Measurements from ENCODE around the gene TMPRSS3.

TMPRSS3 gene

GRCh38 chr21:42369821-42370220 lies 26.0 kb downstream of the TMPRSS3 start:
- no peak for DNase-seq

DNA sequence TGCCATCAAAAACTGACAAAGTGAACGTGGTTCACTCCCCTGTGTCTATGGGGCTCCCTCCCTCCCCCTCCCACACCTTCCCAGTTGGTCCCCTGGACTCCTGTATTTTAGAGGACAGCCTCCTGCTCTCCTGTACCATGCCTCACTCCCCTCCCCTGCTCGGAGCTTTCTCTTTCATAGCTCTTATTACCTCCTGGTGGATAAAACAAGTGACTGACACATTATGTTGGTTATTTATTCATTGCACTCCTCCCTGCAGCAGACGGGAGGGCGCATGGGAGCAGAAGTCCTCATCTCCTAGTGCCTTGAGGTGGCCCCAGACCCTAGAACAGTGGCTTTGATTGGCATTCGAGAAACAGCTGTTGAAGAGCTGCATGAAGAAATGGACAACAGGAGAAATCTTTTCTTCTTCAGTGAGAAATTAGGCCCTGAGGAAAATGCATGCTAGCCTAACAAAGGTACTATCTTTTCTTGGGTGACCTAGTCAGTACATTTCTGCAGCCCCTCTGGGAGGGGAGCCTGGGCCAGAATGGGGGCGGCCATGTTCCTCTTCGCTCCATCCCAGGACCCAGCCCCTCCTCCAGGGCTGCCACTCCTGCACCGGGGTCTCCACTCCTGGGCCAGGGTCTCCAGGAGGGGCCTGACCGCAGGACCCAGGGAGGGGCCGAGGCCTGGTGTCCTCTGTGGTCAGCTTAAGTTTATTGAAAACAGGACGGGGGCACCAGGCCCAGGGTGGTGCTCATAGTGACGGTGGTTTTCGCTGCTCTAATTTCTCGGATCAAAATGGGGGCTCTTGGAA lies 28.3 kb downstream of the TMPRSS3 start:
- no peak for DNase-seq

DNA sequence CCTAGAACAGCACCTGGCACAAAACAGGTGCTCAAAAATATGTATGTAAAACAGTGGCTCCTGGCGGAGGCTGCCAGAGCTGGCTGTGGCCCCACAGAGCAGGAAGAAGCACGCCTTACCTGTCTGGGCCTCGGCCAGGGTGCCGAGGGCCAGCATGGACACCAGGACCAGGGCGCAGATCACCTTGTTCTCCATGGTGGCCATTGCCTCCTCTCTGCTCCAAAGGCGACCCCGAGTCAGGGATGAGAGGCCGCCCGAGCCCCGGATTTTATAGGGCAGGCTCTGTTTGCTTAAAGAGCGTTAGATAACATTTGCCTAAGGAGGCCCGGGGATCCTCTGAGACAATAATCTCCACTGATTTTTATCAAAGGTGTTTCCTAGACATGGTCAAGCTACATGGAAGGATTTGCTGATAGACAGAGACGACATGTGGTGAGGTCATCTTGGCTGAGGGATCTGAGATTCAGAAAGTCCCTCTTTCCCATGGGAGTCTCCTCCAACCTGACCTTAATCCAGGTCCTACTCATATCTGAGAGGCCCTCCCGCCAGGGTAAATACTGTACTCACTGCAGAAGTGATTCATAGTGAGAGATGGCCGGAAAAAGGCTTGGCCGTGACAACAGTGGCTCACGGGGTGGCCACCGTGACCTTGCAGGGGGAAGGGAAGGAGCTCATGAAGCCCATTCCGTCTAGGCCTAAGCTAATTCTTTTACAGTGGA lies 29.4 kb downstream of the TMPRSS3 start, which contains the start of gene TFF1:
Gene TFF1 (minus strand): TSS at position 244 of the 719 bp plus-strand sequence. CDS start 40 bp downstream, at position 204.
- DNase-seq = no peak

DNA sequence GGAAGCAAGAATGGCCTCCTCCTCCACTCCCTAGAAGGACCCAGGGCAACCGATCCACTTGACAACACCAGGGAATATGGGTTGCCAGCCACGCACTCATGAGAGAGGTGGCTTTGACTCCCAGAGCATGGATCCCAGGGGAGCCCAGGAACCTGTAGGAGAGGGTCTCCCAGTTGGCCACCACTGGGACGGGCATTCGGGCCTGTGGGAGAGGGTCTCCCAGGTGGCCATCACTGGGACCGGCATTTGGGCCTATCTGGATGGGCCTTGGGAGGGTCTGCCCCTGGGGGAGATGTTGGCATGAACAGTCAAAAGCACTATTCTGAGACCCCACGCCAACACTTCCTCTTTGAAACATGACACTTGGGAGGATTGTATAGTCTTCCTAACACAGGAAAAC lies 30.1 kb downstream of the TMPRSS3 start:
- no peak for DNase-seq

GRCh38 chr21:42364304-42364865 lies 31.5 kb downstream of the TMPRSS3 start:
- DNase-seq = no peak

- DNase-seq = no peak
These were observed 32.5 kb downstream of the TMPRSS3 start for GRCh38 chr21:42363312-42363711.

- no peak for DNase-seq
These were observed 33.2 kb downstream of the TMPRSS3 start for GRCh38 chr21:42362700-42363099.

DNA sequence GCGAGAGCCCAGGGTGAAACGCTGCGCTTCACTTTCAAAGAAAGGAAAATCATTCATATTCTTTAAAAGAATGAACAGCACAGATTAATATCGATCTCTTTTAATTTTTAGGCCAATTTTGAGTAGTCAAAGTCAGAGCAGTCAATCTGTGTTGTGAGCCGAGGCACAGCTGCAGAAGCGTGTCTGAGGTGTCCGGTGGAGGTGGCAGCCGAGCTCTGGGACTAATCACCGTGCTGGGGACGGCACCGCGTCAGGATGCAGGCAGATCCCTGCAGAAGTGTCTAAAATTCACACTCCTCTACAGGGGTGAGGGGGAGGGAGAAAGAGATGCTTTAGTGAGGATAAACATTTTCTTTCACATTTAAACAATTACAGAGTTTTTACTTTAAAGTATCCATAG lies 33.7 kb downstream of the TMPRSS3 start:
- DNase-seq = no peak

DNA sequence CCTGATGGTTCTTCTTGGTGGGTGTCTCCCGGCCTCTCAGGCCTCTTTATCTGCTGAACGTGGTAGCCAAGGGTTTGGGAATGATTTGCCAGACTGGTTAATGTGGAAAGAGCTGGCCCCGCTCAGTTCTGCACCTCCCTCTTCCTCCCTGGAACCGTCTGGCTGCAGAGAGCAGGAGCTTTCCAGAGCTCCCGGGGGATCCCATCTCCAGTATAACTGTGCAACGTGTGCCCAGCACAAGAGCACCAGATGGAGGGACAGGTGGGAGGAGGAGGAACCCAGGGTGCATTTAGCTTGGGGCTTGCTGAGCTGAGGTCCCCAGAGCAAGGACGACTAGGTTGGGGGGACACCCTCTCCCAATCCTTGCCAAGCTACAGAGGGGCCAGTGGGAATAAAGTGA lies 34.6 kb downstream of the TMPRSS3 start:
- DNase-seq = no peak

GRCh38 chr21:42360317-42360716 lies 35.5 kb downstream of the TMPRSS3 start:
- DNase-seq = no peak

- no peak for DNase-seq
These were observed 36.9 kb downstream of the TMPRSS3 start for GRCh38 chr21:42358937-42359336.

DNA sequence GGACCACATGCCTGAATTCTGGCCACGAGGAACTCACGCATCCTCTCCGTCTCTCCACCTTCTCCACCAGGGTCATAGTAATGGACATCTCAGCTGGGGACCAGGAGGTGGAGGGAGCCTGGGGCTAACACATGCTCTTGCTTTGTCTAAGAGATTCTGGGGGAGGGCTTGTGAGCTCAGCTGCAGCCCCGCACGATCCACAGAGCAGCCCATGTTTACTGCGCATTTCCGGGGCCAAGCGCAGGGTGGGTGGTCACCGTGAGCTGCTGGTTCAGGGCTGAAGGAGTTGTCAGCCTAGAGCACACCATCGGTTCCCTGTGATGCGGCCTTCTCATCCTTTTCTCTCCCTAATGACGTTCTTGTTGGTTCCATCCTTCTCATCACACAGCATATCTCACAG lies 37.6 kb downstream of the TMPRSS3 start:
- no peak for DNase-seq

DNA sequence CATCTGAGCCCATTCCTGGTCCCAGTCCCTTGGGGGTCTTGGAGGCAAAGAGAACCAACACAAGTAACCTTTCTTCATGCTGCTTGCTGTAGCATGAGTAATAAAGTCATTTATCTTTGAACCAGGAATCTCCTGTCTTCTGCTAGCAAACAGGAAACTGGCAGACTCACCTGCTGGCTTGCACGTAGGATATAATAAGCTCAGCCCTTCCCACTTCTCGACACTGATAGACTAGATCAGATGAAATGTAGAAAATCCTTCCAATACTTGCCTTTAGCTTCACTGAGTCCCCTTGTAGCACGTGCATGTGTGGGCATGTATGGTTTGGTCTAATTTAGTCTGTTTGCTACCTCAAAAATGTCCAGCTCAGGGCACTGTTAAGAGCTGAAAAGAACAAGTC lies 38.5 kb downstream of the TMPRSS3 start:
- DNase-seq = no peak

GRCh38 chr21:42356650-42357049 lies 39.2 kb downstream of the TMPRSS3 start:
- DNase-seq = no peak

- no peak for DNase-seq
These were observed 39.8 kb downstream of the TMPRSS3 start for GRCh38 chr21:42356046-42356445.

GRCh38 chr21:42353623-42354022 lies 42.2 kb downstream of the TMPRSS3 start:
- DNase-seq = no peak

DNA sequence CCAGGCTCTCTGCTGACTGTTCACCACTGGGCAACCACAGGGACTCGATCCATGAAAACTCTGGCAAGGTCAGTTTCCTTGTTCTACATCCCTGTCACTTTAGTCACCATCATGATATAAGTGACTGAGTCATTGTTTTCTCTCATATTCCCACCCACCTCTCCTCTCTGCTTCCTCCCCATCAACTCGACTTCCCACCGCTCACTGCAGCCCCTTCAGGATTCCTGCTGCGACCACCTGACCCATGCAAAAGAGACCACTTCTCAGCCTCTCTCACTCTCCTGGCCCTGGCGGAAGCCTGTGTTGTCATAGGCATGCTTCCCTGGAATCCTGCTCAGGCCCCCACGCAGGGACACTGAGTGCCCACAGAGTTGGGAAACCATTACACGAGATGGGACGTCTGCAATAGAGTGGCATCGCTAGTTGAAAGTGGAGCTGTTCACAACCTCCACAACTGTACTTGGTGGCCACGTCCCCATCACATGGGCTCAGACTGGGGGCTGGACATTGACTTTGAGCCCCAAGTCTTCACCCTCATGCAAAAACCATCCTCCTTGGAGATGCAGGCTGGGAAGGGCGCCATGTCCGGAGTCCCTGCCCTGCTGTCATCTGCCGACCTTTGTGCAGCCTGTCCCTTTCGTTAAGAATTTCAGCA lies 43.3 kb downstream of the TMPRSS3 start:
- no peak for DNase-seq

GRCh38 chr21:42351626-42352440 lies 44.0 kb downstream of the TMPRSS3 start:
- no peak for DNase-seq

DNA sequence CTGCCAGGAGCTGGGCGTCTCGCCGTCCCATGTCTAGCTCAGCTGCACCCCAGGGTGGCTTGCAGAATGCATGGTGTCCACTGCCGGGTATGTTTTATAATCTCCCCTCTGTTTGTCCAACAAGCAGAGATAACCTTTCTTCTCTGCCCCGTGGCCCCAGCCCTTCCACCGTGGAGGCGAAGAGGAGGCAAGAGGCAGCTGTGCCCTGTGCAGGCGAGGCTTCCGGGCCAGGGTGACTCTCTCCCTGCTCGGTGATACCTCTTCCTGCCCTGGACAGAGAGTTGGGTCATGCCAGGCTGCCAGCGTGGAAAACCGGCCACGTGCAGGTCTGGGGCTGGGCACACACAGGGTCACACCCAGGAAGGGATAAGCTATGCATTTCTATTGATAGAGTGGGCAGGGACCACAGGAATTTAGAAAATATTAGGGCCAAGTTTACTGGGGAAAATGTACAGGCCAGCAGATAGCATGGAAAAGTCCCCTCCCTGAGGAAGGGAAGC lies 44.9 kb downstream of the TMPRSS3 start, which contains the start of gene TFF2:
Gene TFF2 (minus strand): TSS at position 68 of the 500 bp plus-strand sequence. CDS start 37 bp downstream, at position 31.
- no peak for DNase-seq

GRCh38 chr21:42350318-42350910 lies 45.4 kb downstream of the TMPRSS3 start:
- DNase-seq = no peak

DNA sequence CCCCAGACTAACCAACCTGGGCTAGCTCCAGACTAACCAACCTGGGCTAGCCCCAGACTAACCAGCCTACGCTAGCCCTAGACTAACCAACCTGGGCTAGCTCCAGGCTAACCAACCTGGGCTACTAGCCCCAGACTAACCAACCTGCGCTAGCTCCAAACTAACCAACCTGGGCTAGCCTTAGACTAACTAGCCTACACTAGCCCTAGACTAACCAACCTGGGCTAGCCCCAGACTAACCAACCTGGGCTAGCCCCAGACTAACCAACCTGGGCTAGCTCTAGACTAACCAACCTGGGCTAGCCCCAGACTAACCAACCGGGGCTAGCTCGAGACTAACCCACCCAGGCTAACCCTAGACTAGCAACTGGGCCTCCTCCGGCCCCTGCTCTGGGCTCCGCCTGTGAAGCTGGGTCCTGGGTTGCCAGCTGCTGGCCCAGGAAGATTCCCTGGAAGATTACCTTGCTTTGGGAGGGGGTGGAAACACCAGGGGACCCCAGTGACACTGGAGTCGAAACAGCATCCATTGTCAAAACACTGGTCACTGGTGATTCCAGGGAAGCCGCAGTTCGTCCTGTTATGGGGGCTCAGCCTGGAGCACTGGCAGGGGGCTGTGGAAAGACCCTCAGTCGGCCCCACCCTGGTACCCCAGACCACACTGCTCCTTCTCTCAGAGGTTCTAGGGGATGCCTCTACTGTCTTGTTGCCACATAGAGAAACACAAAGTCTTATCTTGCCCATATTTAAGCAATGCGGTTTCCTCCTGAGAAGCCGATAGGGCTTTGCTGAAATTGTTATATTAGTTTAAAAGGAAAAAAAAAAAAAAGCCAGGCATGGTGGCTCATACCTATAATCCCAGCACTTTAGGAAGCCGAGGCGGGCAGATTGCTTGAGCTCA lies 46.2 kb downstream of the TMPRSS3 start:
- no peak for DNase-seq
